HG02884 (cell line): Measurements from ENCODE around the gene NFKBIZ.
"Not testable (repeated sequence)": the region's sequence is repeated elsewhere in the genome, so short reads cannot be mapped to it uniquely, and the experiment has no call there.

Experiments used
- ATAC-seq: cut with Tn5 transposase; IDR thresholded peaks from one replicate; pipeline ENCODE4 v1.9.1; 2021; ENCODE audit warnings: mild to moderate bottlenecking, moderate library complexity; ENCODE audit not compliant: unreplicated experiment

NFKBIZ gene

GRCh38 chr3:101905573-101905972 lies 56.3 kb downstream of the NFKBIZ start:
- ATAC-seq = not testable (repeated sequence)
